Activated CD8-positive, alpha-beta memory T cell treated with anti-CD3 and anti-CD28 coated beads, Interleukin-2, amount 10 ng/mL, durations not matched to agents 7 days and 5 days (primary cell): ENCODE results near the gene IPPK. TPM values are rescaled to one million over a fixed set of nuclear protein-coding genes. Genes with fewer than 3 reads are reported as not detected.

Experiments used
- ATAC-seq: fragments of 150-1000 bp; cut with Tn5 transposase; one replicate; pipeline ENCODE4 v1.10.0; 2021; ENCODE audit warnings: moderate library complexity
- CTCF ChIA-PET: fragments of 350-600 bp; sonication (Branson Sonifier 250); formaldehyde crosslinking; loops from one replicate; lab custom pipeline; 2021; ENCODE audit warnings: antibody characterized with exemption; lab: Charles Lee
- DNase-seq: peaks from one replicate; pipeline ENCODE4 v3.0.0-alpha.2; 2020
- H3K27ac Mint-ChIP-seq: one replicate; pipeline ENCODE4 v1.8.0; 2021; ENCODE audit warnings: mild to moderate bottlenecking, mixed read lengths
- H3K27me3 Mint-ChIP-seq: one replicate; pipeline ENCODE4 v1.8.0; 2021; ENCODE audit warnings: mixed read lengths
- H3K36me3 Mint-ChIP-seq: one replicate; pipeline ENCODE4 v1.8.0; 2021; ENCODE audit warnings: mild to moderate bottlenecking, mixed read lengths
- H3K4me1 Mint-ChIP-seq: one replicate; pipeline ENCODE4 v1.8.0; 2021; ENCODE audit warnings: mixed read lengths
- H3K4me3 Mint-ChIP-seq: one replicate; pipeline ENCODE4 v1.8.0; 2021; ENCODE audit warnings: mild to moderate bottlenecking, moderate library complexity, mixed read lengths
- H3K9me3 Mint-ChIP-seq: one replicate; pipeline ENCODE4 v1.8.0; 2022; ENCODE audit warnings: low read depth, mixed read lengths
- total RNA-seq, 2 experiments: library from RNA; stranded (reverse); gene quantifications; one replicate each; pipeline ENCODE4 v1.2.3, GENCODE V29; 2021

The IPPK gene
- total RNA-seq, 2 experiments from 2014 or later: 11.4 to 15.1 TPM

GRCh38 chr9:92611621-92612285 lies 58.2 kb downstream of the IPPK start:
- ATAC-seq (no peak), DNase-seq (no peak)
- Mint-ChIP-seq H3K9me3 (no peaks in the 10 kb centered on the region), H3K4me1 (peaks cover 2% of the 10 kb centered on the region), H3K27me3 (no peaks in the 10 kb centered on the region), H3K27ac (no peak overlapping the region), H3K36me3 (peaks cover 17% of the 10 kb centered on the region), H3K4me3 (no peak overlapping the region)
- CTCF ChIA-PET: interaction anchor here (0.6 kb wide), 1 partner anchor 1578 kb away, joined by 3 read pairs; no protein-coding TSS in a partner anchor

GRCh38 chr9:92610470-92611420 lies 59.2 kb downstream of the IPPK start:
- H3K9me3 Mint-ChIP-seq: no peaks in the 10 kb centered on the region
- H3K4me3 Mint-ChIP-seq: no peak overlapping the region
- CTCF ChIA-PET: no interaction called here
- DNase-seq (no peak), ATAC-seq (no peak)
- H3K27ac Mint-ChIP-seq: no peak overlapping the region
- H3K27me3 Mint-ChIP-seq: no peaks in the 10 kb centered on the region
- peaks cover 2% of the 10 kb centered on the region for H3K4me1 Mint-ChIP-seq
- peaks cover 19% of the 10 kb centered on the region for H3K36me3 Mint-ChIP-seq

- peaks cover 2% of the 10 kb centered on the region for H3K9me3 Mint-ChIP-seq
- peaks cover 2% of the 10 kb centered on the region for H3K4me1 Mint-ChIP-seq
- DNase-seq (no peak), ATAC-seq (no peak)
- CTCF ChIA-PET: no interaction called here
- no peak overlapping the region for H3K4me3 Mint-ChIP-seq
- no peak overlapping the region for H3K27ac Mint-ChIP-seq
- H3K36me3 Mint-ChIP-seq: peaks cover 16% of the 10 kb centered on the region
- H3K27me3 Mint-ChIP-seq: no peaks in the 10 kb centered on the region
Observed at GRCh38 chr9:92608909-92609445, 61.0 kb downstream of the IPPK start.

- H3K27ac Mint-ChIP-seq: no peak overlapping the region
- DNase-seq: no peak
- H3K4me3 Mint-ChIP-seq: no peak overlapping the region
- H3K27me3 Mint-ChIP-seq: no peaks in the 10 kb centered on the region
- no peak for ATAC-seq
- H3K36me3 Mint-ChIP-seq: peaks cover 14% of the 10 kb centered on the region
- peaks cover 2% of the 10 kb centered on the region for H3K9me3 Mint-ChIP-seq
- CTCF ChIA-PET: no interaction called here
- H3K4me1 Mint-ChIP-seq: peaks cover 2% of the 10 kb centered on the region
Observed at GRCh38 chr9:92608241-92608908, 61.6 kb downstream of the IPPK start.

GRCh38 chr9:92607773-92608172 lies 62.2 kb downstream of the IPPK start:
- no peak for DNase-seq
- Mint-ChIP-seq H3K27ac (no peak overlapping the region), H3K9me3 (peaks cover 2% of the 10 kb centered on the region), H3K4me3 (no peak overlapping the region), H3K4me1 (peaks cover 2% of the 10 kb centered on the region), H3K36me3 (peaks cover 14% of the 10 kb centered on the region), H3K27me3 (no peaks in the 10 kb centered on the region)
- CTCF ChIA-PET: no interaction called here
- no peak for ATAC-seq

- CTCF ChIA-PET: no interaction called here
Observed at GRCh38 chr9:92607088-92607487, 62.8 kb downstream of the IPPK start.

GRCh38 chr9:92605224-92605623 lies 64.7 kb downstream of the IPPK start:
- ATAC-seq: no peak
- Mint-ChIP-seq H3K4me3 (no peak overlapping the region), H3K4me1 (peaks cover 2% of the 10 kb centered on the region), H3K27me3 (no peaks in the 10 kb centered on the region), H3K27ac (no peak overlapping the region), H3K36me3 (peaks cover 5% of the 10 kb centered on the region), H3K9me3 (peaks cover 2% of the 10 kb centered on the region)
- CTCF ChIA-PET: interaction anchor here (1.6 kb wide), 1 partner anchor 29 kb away, joined by 4 read pairs; no protein-coding TSS in a partner anchor
- DNase-seq: no peak

More at GRCh38 chr9:92607088-92607487, 62.8 kb downstream of the IPPK start:
- Mint-ChIP-seq H3K27me3 (no peaks in the 10 kb centered on the region), H3K27ac (no peak overlapping the region), H3K9me3 (peaks cover 2% of the 10 kb centered on the region), H3K4me3 (no peak overlapping the region), H3K4me1 (peaks cover 2% of the 10 kb centered on the region), H3K36me3 (peaks cover 11% of the 10 kb centered on the region)
- no peak for ATAC-seq
- no peak for DNase-seq

GRCh38 chr9:92603990-92604389 lies 65.9 kb downstream of the IPPK start:
- H3K4me1 Mint-ChIP-seq: peaks cover 2% of the 10 kb centered on the region
- no peak overlapping the region for H3K4me3 Mint-ChIP-seq
- peaks cover 5% of the 10 kb centered on the region for H3K36me3 Mint-ChIP-seq
- H3K27ac Mint-ChIP-seq: no peak overlapping the region
- DNase-seq (no peak), ATAC-seq (no peak)
- CTCF ChIA-PET: interaction anchor here (1.6 kb wide), 1 partner anchor 31 kb away, joined by 4 read pairs; no protein-coding TSS in a partner anchor
- H3K9me3 Mint-ChIP-seq: peaks cover 2% of the 10 kb centered on the region
- H3K27me3 Mint-ChIP-seq: no peaks in the 10 kb centered on the region

- no peaks in the 10 kb centered on the region for H3K27me3 Mint-ChIP-seq
- peaks cover 5% of the 10 kb centered on the region for H3K36me3 Mint-ChIP-seq
- ATAC-seq: no peak
- no peak overlapping the region for H3K4me3 Mint-ChIP-seq
- CTCF ChIA-PET: no interaction called here
- H3K4me1 Mint-ChIP-seq: peaks cover 2% of the 10 kb centered on the region
- no peak overlapping the region for H3K27ac Mint-ChIP-seq
- no peak for DNase-seq
- H3K9me3 Mint-ChIP-seq: peaks cover 2% of the 10 kb centered on the region
Observed at GRCh38 chr9:92603100-92603499, 66.8 kb downstream of the IPPK start.

GRCh38 chr9:92602413-92602812 lies 67.5 kb downstream of the IPPK start:
- CTCF ChIA-PET: no interaction called here
- H3K27ac Mint-ChIP-seq: no peak overlapping the region
- no peak overlapping the region for H3K4me3 Mint-ChIP-seq
- H3K36me3 Mint-ChIP-seq: peaks cover 5% of the 10 kb centered on the region
- H3K9me3 Mint-ChIP-seq: peaks cover 2% of the 10 kb centered on the region
- DNase-seq (no peak), ATAC-seq (no peak)
- no peaks in the 10 kb centered on the region for H3K27me3 Mint-ChIP-seq
- peaks cover 2% of the 10 kb centered on the region for H3K4me1 Mint-ChIP-seq

- Mint-ChIP-seq H3K9me3 (peaks cover 2% of the 10 kb centered on the region), H3K4me3 (no peak overlapping the region), H3K27ac (no peak overlapping the region), H3K27me3 (no peaks in the 10 kb centered on the region), H3K4me1 (no peaks in the 10 kb centered on the region), H3K36me3 (peaks cover 5% of the 10 kb centered on the region)
- DNase-seq (no peak), ATAC-seq (no peak)
- CTCF ChIA-PET: interaction anchor here (1.0 kb wide), 1 partner anchor 33 kb away, joined by 4 read pairs; no protein-coding TSS in a partner anchor
Observed at GRCh38 chr9:92601451-92601850, 68.5 kb downstream of the IPPK start.

- Mint-ChIP-seq H3K4me1 (no peaks in the 10 kb centered on the region), H3K27ac (no peak overlapping the region), H3K4me3 (no peak overlapping the region)
Observed at GRCh38 chr9:92600462-92601261, 69.3 kb downstream of the IPPK start.

More at GRCh38 chr9:92600462-92601261, 69.3 kb downstream of the IPPK start:
- Mint-ChIP-seq H3K27me3 (no peaks in the 10 kb centered on the region), H3K9me3 (peaks cover 2% of the 10 kb centered on the region), H3K36me3 (peaks cover 3% of the 10 kb centered on the region)
- DNase-seq: no peak
- CTCF ChIA-PET: no interaction called here
- ATAC-seq: no peak
